HG02763 (cell line): ENCODE data around the gene RDH11.
"Not testable (repeated sequence)": the region's sequence is repeated elsewhere in the genome, so short reads cannot be mapped to it uniquely, and the experiment has no call there.

Experiments
- ATAC-seq: cut with Tn5 transposase; IDR thresholded peaks from one replicate; pipeline ENCODE4 v1.9.1; 2021; ENCODE audit warnings: mild to moderate bottlenecking, moderate library complexity; ENCODE audit not compliant: unreplicated experiment

The RDH11 gene, protein sequence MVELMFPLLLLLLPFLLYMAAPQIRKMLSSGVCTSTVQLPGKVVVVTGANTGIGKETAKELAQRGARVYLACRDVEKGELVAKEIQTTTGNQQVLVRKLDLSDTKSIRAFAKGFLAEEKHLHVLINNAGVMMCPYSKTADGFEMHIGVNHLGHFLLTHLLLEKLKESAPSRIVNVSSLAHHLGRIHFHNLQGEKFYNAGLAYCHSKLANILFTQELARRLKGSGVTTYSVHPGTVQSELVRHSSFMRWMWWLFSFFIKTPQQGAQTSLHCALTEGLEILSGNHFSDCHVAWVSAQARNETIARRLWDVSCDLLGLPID

DNA sequence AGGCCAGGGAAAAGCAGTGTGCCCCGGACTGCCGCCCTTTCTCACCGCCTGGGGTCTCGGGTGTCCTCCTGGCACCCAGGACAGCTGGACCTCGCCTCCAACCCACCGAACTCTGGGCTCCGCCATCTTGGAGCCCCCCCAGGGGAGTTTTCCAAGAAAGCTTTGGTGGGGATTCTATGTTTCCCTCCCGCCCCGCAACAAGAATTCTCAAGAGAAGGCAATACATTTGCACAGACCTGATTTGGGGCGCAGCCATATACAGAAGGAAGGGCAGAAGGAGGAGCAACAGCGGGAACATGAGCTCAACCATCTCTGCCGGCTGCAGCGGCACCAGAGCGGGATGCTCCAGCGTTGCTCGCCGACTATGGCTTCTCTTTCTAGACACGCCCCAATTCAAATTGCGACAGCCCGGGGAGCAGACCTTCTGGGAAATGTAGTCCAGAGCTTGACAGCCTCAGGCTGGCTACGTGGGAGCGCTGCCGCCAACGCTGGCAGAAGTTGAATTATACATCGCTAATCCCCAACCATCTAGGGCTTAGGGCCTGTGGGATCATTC lies at the start of gene RDH11:
RDH11 (minus strand) TSS at position 371 of the 556 bp plus-strand sequence; CDS start at position 310, 61 bp downstream.
- ATAC-seq: peak; percentile 82

DNA sequence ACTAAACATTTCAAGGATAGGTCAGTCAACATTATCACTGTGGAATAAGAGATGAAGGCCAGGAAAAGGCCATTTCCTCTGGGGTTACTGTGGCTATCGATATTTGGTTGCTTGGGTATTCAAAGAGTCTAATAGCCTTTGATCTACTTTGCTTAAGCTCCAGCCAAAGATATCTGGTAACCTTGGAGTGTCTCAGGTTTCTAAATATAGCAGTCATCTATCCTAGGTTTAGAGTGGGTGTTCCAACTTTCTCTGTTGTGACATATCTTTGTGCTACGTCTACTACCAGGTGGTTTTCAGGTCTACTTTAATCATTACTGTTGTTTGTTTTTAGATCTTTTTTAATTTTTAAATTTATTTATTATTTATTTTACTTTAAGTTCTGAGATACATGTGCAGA lies 48.5 kb upstream of the RDH11 start:
- no peak for ATAC-seq

DNA sequence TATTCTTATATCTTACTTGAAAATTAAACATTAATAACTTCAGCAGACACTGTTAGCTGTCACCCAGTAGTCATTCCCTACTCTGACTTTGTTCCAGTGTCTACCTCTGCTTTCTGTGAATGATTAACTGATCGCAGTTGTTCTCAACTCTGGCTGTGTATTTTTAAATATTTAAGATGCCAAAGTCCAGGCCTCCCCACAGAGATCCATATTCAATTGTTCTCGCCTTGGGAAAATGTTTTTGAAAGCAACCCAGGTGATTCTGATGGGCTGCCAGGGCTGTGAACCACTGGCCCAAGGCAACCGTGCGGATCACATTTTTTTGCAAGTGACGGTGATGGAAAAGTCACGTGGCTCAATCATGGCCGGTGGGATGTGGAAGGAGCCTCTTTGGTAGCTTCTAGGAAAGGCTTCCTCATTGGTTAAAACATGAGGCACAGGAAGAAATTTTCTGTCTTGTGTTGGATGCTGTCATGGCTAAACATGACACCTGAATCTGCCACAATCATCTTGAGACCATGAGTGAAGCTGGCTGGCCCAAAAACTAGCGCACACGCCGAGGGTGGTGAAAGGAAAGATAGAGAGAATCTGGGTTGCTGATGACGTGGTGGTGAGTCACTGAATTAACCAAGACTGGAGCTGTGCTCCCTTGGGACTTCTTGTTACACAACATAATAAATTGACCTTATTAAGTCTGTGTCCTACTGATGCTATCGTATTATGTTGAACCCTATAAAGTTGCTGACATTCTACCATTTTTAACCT lies 43.4 kb upstream of the RDH11 start:
- no peak for ATAC-seq

DNA sequence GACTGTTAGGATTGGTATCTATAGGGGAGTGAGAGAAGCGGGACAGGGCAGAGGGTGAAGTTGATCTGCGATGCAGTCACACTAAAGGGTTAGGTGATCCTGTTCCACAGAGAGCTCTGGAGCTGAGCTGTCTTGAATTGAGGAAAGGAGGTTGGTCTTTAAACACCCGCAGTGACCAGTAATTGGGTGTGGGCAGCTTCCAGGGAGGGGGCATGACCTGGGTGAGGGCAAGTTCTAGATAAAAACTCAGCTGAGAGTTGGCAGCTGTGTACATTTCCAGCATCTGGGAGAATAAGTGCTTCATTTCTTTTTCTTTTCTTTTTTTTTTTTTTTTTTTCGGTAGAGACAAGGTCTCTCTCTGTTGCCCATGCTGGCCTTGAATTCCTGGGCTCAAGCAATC lies 41.2 kb upstream of the RDH11 start:
- ATAC-seq: no peak

DNA sequence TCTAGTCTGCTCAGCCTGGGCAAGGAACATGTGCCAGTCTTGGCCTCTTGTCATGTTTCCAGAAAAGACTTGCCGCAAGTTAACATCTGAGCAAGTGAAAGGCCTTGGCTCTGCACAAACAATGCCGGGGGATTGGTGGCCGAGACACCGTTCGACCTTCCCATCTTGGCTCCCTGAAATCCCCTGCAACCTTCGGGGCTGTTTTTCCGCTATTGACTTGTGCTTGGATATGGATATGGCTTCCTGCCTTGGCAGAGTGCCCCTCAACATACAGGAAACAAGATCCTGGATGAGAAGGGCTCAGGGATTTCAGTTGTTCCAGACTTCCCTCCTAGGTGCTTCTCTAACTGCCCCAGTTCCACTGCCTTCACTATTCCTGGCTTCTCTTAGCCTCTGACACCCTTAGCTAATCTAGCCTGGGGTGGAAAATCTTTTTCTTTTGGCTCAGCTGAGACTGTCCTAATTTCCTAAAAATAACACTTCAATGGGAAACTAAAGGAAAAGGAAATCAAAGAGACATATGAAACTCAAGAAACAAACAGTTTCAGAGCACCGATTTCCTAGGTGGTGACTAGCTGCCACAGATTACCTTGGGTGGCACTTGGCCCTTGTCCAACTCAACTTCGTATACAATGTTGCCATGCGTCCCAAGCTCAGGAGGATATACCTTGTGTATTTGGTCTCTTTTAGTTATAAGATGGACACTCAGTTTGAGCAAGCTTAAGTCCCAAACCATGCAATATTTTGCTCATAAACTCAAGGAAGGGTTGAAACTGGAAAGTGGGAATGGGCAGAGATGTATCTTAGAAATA lies 40.0 kb upstream of the RDH11 start:
- no peak for ATAC-seq

DNA sequence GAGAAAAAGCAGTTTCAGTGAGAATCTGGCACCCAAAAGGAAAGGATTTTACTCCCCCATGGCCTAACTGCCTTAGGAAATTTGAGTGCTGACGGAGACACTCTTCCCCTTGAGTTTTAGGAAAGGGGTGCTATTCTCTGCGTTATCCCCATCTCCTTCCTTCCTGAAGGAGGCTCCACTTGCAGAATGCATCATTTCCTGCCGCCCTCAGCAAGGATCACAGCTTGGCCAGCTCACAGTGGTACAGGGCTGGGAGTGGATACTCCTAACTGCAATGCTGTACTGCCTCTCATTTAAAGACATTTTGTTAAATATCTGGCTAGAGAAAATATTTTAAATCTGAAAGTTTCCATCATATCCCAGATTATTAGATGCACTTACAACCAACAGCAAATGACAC lies 39.1 kb upstream of the RDH11 start:
- no peak for ATAC-seq

DNA sequence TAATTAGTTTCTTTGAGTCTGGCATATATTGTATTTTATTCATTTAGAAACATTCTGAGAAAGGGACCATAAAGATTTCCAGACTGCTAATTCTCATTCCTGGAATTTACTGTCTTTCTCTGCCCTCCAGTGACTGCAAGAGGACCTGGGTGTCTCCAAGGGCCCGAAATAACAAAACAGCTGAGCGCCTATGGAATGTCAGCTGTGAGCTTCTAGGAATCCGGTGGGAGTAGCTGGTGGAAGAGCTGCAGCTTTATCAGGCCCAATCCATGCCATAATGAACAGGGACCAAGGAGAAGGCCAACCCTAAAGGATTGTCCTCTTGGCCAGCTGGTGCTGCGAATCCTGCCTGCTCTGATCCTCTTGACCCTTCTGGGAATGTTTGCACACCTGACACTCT lies 38.1 kb upstream of the RDH11 start:
- no peak for ATAC-seq

DNA sequence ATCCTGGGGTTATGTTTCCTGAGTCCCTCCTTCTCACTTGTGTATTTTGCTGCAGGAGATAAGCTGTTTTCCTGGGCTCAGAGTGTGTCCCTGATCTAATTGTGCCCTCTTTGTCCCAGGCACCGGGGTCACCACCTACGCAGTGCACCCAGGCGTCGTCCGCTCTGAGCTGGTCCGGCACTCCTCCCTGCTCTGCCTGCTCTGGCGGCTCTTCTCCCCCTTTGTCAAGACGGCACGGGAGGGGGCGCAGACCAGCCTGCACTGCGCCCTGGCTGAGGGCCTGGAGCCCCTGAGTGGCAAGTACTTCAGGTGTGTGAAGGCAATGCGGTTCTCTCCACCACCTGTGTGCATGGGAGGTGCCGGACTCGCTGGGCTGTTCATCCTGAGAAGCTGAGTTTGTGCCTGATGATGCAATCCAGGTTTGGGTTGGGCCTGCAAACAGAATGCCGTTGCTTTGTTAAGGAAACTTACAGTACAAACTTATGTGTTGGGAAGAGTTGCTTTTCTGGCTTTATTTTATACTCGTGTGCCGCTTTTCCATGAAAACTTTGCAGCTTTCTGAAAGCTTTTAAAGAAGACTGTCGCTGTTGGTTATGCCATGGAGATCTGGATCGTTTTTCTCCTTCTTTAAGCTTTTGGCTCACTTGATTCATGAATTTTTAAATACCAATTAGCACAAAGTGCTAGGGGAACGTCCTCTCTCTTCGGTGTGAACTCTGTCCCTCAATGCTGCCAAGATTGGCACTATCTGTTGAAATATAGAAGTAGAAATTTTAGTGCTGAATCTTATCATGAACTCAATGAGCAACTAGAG lies 33.7 kb upstream of the RDH11 start:
- ATAC-seq: no peak

DNA sequence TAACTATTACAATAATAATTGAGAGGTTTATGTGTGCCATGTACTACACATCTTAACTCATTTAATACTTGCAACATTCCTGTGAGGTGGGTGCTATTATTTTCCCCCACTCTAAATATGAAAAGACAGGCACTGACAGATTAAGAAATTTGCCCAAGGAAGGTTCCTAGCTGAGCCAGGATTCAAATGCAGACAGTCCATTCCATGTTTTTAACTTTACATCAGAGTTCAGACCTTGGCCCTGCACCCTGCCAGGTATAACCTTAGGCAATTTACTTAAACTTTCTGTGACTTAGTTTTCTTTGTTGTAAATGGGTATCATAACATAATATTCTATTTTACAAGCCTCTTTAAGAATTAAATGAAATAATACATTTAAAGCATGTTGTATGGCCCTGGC lies 32.7 kb upstream of the RDH11 start:
- ATAC-seq: no peak

DNA sequence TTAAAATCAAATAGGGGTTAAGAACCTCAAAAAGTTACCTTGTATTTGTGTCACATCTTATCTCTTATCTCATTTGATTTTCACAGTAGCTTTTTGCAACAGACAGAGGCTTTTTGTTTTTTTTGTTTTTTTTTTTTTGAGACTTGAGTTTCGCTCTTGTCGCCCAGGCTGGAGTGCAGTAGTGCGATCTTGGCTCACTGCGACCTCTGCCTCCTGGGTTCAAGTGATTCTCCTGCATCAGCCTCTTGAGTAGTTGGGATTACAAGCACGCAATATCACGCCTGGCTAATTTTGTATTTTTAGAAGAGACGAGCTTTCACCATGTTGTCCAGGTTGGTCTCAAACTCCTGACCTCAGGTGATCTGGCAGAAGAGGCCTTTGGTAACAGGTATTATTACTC lies 31.8 kb upstream of the RDH11 start:
- ATAC-seq: no peak

DNA sequence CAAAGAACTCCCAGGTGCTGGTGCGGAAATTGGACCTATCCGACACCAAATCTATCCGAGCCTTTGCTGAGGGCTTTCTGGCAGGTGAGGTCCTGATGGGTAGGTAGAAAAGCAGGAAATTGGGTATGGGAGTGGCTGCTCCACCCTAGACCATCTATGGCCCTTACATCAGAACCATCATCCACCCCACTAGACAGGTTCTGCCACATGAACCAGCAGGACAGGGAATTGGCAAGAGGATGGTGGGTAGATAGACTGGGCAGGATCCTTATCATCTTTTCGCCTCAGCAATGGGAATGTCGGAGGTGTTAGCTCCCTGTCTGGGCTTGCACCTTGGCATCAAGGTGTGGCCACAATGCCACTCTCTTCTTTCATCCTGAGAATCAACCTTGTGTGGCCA lies 29.6 kb upstream of the RDH11 start:
- ATAC-seq: no peak

DNA sequence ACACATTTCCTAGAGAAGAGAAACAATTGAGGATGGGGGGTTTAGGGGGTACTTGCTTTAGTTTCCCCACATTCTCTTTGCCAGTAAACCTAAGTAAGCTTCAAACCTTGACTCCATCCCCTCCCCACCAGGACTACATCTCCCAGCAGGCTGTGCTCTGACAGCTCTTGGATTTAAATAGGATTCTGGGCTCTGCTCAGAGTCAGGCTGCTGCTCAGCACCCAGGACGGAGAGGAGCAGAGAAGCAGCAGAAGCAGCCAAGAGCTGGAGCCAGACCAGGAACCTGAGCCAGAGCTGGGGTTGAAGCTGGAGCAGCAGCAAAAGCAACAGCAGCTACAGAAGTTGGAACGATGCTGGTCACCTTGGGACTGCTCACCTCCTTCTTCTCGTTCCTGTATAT lies 26.7 kb upstream of the RDH11 start:
- no peak for ATAC-seq

DNA sequence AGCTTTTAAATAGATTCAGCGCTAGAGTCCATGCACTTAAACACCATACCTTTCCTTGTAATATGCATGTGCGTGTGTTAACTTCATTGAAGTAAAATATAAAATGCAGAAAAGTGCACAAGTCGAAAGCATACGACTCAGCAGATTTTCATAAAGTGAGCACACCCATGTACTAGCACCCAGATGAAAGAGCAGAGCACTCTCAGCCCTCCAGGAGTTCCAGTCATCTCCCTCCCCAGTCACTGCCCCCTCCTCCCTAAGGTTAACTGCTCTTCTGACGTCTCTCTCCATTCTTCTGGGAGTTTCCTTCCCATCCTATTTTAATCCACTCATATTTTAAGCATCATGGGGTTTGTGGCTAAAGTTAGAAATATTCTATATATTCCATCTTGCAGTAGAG lies 26.3 kb upstream of the RDH11 start:
- no peak for ATAC-seq

DNA sequence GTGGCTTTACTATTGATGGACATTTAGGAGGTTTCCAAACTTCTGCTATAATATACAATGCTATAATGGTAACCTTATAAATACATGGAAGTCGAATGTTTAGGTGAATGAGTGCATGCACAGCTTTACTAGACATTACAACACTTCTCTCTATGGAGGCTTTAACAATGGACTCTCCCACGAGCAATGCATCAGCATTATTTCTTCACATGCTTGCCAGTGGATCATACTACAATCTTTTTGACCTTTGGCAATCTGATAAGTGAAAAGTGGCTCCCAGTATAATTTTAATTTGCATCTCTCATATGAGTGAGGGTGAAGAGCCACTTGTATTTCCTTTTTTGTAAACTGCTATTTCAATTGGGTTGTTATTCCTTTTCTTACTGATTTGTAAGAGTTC lies 24.3 kb upstream of the RDH11 start:
- ATAC-seq: no peak

DNA sequence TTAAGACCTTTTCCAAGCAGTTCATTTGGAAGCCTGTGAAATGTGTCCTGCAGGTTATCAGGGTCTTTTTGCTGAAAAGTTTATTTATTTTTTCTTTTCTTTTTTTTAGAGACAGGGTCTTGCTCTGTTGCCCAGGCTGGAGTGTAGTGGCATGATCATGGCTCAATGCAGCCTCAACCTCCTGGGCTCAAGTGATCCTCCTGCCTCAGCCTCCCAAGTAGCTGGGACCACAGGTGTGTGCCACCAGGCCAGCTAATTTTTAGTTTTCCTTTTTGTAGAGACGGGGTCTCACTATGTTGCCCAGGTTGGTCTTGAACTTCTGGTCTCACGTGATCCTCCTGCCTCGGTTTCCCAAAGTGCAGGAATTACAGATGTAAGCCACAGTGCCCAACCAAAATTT lies 23.8 kb upstream of the RDH11 start:
- not testable (repeated sequence) for ATAC-seq

DNA sequence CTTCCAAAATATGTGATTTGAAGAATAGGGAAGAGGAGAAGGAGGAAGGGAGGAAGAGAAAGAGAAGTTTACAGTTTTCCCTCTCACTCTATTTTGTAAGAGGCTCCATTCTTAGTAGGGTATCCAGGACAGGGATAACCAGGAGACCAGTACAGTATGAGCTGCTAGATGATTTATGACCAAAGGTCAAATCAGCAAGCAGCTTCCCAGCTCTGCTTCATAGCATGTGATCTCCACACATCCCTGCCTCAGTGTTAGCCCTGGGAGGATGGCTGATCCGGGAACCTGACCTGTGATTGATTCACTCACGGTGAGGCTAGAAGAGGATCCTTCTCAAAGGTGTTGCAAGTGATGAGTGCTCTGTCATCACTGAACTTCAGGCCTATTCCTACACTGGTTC lies 22.7 kb upstream of the RDH11 start:
- ATAC-seq: no peak

DNA sequence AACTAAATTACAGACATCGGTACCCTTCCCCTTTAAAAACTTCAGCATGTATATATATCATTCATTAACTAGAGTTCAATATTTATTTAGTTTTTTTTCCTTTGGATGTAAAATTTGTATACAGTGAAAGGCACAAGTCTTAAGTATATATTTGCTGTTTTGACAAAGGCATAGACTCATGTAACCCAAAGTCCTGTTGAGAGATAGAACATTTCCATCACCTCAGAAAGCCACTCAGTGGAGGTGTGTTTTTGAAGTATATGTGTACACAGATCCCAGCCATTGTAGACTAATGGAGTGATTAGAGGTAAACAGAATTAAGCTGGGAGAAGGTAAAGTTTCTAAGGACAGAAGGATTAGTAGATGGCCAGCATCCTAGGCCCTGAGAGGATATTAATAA lies 21.5 kb upstream of the RDH11 start:
- ATAC-seq: no peak

DNA sequence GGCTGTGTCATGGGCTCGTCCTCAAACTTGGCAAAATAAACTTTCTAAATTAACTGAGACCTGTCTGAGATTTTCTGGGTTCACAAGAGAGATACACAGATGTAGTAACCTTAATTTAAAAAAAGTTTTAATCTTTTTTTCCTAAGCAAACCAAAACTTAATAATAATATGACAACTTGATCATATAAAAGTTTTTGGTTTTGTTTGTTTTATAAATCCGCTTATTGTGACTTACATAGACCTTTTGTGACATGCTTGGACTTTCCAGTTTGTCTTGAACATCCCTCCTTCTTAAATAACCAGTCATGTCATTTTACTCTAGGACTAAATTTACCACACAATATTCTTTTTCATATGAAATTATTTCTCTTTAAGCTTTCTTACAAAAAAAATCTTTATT lies 14.6 kb upstream of the RDH11 start:
- ATAC-seq: no peak

DNA sequence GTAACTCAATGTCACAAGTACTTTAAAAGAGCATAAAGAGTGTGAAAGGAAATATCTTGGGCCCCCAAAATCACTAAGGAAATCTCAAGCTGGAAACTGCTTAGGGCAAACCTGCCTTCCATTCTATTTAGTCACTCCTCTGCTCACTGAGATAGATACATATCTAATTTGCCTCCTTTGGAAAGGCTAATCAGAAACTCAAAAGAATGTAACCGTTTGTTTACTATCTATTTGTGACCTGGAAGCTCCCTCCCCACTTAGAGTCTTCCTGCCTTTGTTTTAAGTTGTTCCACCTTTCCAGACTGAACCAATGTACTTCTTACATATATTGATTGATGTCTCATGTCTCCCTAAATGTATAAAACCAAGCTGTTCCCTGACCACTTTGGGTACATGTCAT lies 14.2 kb upstream of the RDH11 start:
- ATAC-seq: not testable (repeated sequence)

DNA sequence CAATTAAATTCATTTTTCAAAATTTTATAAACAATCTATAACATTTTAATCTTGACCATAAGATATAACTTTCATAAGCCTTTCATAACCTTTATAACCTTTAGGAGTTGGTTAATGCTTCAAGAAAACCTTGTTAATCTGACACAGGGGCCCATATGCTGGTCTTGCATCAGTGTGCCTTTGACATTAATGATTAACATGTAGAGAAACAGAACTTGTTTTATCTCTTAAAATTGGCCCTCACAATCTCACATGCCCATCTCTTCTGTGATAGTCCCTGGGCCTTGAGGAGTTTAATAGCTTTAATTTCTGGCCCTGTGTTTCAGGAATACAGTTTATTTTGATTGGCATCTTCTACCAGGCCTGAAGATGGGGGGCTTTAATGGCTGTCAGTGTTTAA lies 13.8 kb upstream of the RDH11 start:
- ATAC-seq: not testable (repeated sequence)

DNA sequence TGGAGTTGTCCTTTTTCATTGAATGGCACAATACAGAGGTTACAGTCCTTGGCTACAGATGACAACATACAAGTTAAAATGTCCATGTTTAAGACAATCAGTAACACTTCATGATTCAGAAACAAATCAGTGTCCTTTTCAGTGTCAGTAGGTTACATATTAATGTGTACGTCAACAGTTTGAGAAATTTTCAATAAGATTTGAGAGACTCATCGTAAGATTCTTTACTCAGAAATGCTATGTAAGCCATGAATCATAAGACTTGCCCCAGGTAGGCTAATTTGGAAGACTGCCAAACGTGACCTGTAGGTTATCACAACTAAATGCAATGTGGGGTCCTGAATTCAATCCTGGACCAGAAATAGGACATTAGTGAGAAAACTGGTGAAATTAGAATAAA lies 9.6 kb upstream of the RDH11 start:
- ATAC-seq: no peak
